PC-3 (cell line): Measurements from ENCODE around the gene EMID1. TPM values are rescaled to one million over a fixed set of nuclear protein-coding genes. Genes with fewer than 3 reads are reported as not detected.
A peak's percentile ranks its signal among the peaks of the same experiment; 100 is the strongest.

Source experiments
- ATAC-seq: fragments of 200-7000 bp; cut with Tn5 transposase; 2 replicates; pipeline ENCODE4 v1.9.1; 2020; ENCODE audit warnings: mild to moderate bottlenecking, moderate library complexity
- Bru-seq: library from RNA; stranded (reverse); fragments of 400-500 nt; gene quantifications from one replicate; lab custom pipeline; 2021; lab: Mats Ljungman, UMichigan
- BruChase-seq, 2 experiments: library from RNA; stranded (reverse); fragments of 400-500 nt; gene quantifications; one replicate each; lab custom pipeline; 2021; lab: Mats Ljungman, UMichigan
- BruUV-seq: library from RNA; stranded (reverse); fragments of 400-500 nt; replicated peaks from 2 replicates; lab custom pipeline; 2021; lab: Mats Ljungman, UMichigan
- CTCF ChIA-PET: fragments of 300-600 bp; sonication (Branson Sonifier 250); formaldehyde crosslinking; loops from one replicate; lab custom pipeline; 2022; ENCODE audit warnings: antibody characterized with exemption; lab: Charles Lee
- POLR2A ChIA-PET: fragments of 300-600 bp; sonication (Branson Sonifier 250); formaldehyde crosslinking; loops from one replicate; lab custom pipeline; 2022; ENCODE audit warnings: antibody characterized with exemption; ENCODE audit not compliant: unreplicated experiment; lab: Charles Lee
- DNase-seq: peaks from one replicate; pipeline ENCODE4 v3.0.0-alpha.2; 2015
- H2AFZ ChIP-seq: fragments of 300-600 bp; sonication (generic); 2 replicates; pipeline ENCODE4 v1.6.0; 2016; ENCODE audit warnings: antibody characterized with exemption, low read length
- H3F3A ChIP-seq: fragments of 300-600 bp; sonication (generic); one replicate; pipeline ENCODE4 v1.6.0; 2017; ENCODE audit warnings: antibody characterized with exemption, low read length, control low read depth, mild to moderate bottlenecking; ENCODE audit not compliant: unreplicated experiment
- H3K27ac ChIP-seq: fragments of 300-600 bp; sonication (generic); 2 replicates; pipeline ENCODE4 v1.5.1; 2016; ENCODE audit warnings: mild to moderate bottlenecking, low read length
- H3K27me3 ChIP-seq: fragments of 300-600 bp; sonication (generic); 2 replicates; pipeline ENCODE4 v1.6.1; 2016; ENCODE audit warnings: low read length, mixed read lengths
- H3K36me3 ChIP-seq: fragments of 300-600 bp; sonication (generic); 2 replicates; pipeline ENCODE4 v1.6.1; 2016; ENCODE audit warnings: low read depth, mixed run types, low read length, mixed read lengths
- H3K4me1 ChIP-seq: fragments of 300-600 bp; sonication (generic); 2 replicates; pipeline ENCODE4 v1.5.1; 2016; ENCODE audit warnings: low read length; ENCODE audit not compliant: insufficient read depth
- H3K4me2 ChIP-seq: fragments of 300-600 bp; sonication (generic); 2 replicates; pipeline ENCODE4 v1.6.0; 2016; ENCODE audit warnings: low read length
- H3K4me3 ChIP-seq: fragments of 300-600 bp; sonication (generic); 2 replicates; pipeline ENCODE4 v1.5.1; 2016; ENCODE audit warnings: mild to moderate bottlenecking, low read length, mixed read lengths
- H3K79me2 ChIP-seq: fragments of 300-600 bp; sonication (generic); 2 replicates; pipeline ENCODE4 v1.6.1; 2017; ENCODE audit warnings: low read length, mixed read lengths
- H3K9ac ChIP-seq: fragments of 300-600 bp; sonication (generic); 2 replicates; pipeline ENCODE4 v1.6.0; 2016; ENCODE audit warnings: mild to moderate bottlenecking, low read length
- H3K9me2 ChIP-seq: fragments of 300-600 bp; sonication (generic); replicated peaks from 2 replicates; pipeline ENCODE4 v1.6.1; 2016; ENCODE audit warnings: mixed run types, low read length, mixed read lengths
- H3K9me3 ChIP-seq: fragments of 300-600 bp; sonication (generic); 2 replicates; pipeline ENCODE4 v1.6.1; 2016; ENCODE audit warnings: low read length, mixed read lengths
- H4K20me1 ChIP-seq: fragments of 300-600 bp; sonication (generic); 2 replicates; pipeline ENCODE4 v1.6.1; 2016; ENCODE audit warnings: low read length, mixed read lengths
- EZH2 ChIP-seq: fragments of 300-600 bp; sonication (generic); IDR thresholded peaks from one replicate; pipeline ENCODE4 v1.6.1; 2017; ENCODE audit warnings: antibody characterized with exemption, mild to moderate bottlenecking, low read length; ENCODE audit not compliant: unreplicated experiment
- EZH2phosphoT487 ChIP-seq: fragments of 300-600 bp; sonication (generic); IDR thresholded peaks from 2 replicates; pipeline ENCODE4 v1.6.1; 2018; ENCODE audit warnings: mild to moderate bottlenecking, antibody characterized with exemption, low read length, borderline replicate concordance
- intact Hi-C: fragments of 100-400 bp; cut with micrococcal nuclease; formaldehyde crosslinking; loops from 2 replicates; pipeline ENCODE4 v1.9.0; 2023
- long read RNA-seq: library from polyadenylated mRNA; unstranded; transcript quantifications from one replicate; pipeline ENCODE4 v2.0.0, GENCODE V29; 2021; ENCODE audit not compliant: unreplicated experiment
- total RNA-seq: library from RNA; depleted of rRNA; stranded (reverse); fragments of >200 nt; gene quantifications from 2 replicates; pipeline ENCODE4 v1.2.3, GENCODE V29; 2014; rRNA removed
- TF ChIP-seq, protein P1 (sequence below): fragments of 300-600 bp; sonication (generic); conservative IDR thresholded peaks from 2 replicates; pipeline ENCODE4 v1.5.1; 2017; ENCODE audit warnings: antibody characterized with exemption, low read depth, mild to moderate bottlenecking, low read length

Gene EMID1
- 1.2 and 1.3 TPM in 2 replicates for total RNA-seq
- percentile 16 among the genes with signal in this experiment for Bru-seq, nascent RNA
- percentile 8 among the genes with signal in this experiment for BruChase-seq, experiment 1, labeled RNA remaining after a 6-hour chase
- BruChase-seq, experiment 2, labeled RNA remaining after a 2-hour chase = percentile 13 among the genes with signal in this experiment
- long read RNA-seq, partial matches to known transcripts = 0 of 1 reads
- long read RNA-seq, other reads (novel, unspliced or antisense) = 0 of 1 reads

DNA sequence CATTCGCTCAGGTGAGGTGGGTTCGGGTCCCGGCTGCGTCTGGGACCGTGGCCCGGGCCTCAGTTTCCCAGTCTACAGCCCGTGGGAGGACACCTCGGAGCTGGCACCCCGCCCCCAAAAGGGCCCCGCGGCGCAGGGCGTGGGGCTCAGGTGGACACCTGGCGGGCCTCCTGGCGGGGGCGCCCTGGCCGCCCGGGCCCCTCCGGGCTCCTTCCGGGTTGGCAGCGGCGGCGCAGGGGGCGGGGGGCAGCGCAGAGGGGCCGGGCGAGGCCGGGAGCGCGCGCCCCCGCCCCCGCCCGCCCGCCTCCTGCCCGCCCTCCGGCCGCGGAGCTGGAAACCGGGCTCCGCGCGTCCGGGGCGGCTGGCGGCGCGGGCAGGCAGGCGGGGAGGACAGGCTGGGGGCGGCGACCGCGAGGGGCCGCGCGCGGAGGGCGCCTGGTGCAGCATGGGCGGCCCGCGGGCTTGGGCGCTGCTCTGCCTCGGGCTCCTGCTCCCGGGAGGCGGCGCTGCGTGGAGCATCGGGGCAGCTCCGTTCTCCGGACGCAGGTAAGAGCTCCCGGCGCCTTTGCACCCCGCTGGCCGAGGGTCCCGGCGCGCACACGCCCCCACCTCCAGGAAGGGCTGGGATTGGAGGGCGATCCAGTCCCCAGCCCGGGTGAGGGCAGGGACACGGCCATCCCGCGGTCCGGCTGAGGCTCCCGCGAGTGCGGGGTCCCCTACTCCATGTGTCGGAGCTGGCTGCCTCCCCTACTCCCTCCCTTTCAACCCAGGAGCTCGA is at the start of gene EMID1:
TSS of gene EMID1 (plus strand) at position 303 of the 778 bp plus-strand sequence. CDS start at position 446, 143 bp downstream.
- TF ChIP-seq EZH2 (no peak), EZH2phosphoT487 (no peak)
- TF ChIP-seq, protein P1, sequence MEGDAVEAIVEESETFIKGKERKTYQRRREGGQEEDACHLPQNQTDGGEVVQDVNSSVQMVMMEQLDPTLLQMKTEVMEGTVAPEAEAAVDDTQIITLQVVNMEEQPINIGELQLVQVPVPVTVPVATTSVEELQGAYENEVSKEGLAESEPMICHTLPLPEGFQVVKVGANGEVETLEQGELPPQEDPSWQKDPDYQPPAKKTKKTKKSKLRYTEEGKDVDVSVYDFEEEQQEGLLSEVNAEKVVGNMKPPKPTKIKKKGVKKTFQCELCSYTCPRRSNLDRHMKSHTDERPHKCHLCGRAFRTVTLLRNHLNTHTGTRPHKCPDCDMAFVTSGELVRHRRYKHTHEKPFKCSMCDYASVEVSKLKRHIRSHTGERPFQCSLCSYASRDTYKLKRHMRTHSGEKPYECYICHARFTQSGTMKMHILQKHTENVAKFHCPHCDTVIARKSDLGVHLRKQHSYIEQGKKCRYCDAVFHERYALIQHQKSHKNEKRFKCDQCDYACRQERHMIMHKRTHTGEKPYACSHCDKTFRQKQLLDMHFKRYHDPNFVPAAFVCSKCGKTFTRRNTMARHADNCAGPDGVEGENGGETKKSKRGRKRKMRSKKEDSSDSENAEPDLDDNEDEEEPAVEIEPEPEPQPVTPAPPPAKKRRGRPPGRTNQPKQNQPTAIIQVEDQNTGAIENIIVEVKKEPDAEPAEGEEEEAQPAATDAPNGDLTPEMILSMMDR = no peak
- Histone ChIP-seq H3K36me3 (no peaks in the 10 kb centered on the region), H3K4me3 (peak within 1 kb of the TSS; percentile 62), H3K9me3 (no peaks in the 10 kb centered on the region), H3K9ac (no peak within 1 kb of the TSS), H3K4me2 (peak within 1 kb of the TSS; percentile 70), H3F3A (no peaks in the 10 kb centered on the region), H3K9me2 (no peaks in the 10 kb centered on the region), H3K79me2 (no peaks in the 10 kb centered on the region), H3K27ac (no peak within 1 kb of the TSS), H4K20me1 (no peaks in the 10 kb centered on the region), H3K4me1 (no peaks in the 10 kb centered on the region), H3K27me3 (no peaks in the 10 kb centered on the region), H2AFZ (peak within 1 kb of the TSS; percentile 63; the same call in 1 of the 2 replicates)
- intact Hi-C loops = no loop called here
- ChIA-PET CTCF (interaction anchor here (0.6 kb wide), 1 partner anchor 39 kb away, joined by 3 read pairs; no protein-coding TSS in a partner anchor), POLR2A (no interaction called here)
- no TSS peak for BruUV-seq
- DNase-seq (peak; percentile 12), ATAC-seq (peak; percentile 59)

DNA sequence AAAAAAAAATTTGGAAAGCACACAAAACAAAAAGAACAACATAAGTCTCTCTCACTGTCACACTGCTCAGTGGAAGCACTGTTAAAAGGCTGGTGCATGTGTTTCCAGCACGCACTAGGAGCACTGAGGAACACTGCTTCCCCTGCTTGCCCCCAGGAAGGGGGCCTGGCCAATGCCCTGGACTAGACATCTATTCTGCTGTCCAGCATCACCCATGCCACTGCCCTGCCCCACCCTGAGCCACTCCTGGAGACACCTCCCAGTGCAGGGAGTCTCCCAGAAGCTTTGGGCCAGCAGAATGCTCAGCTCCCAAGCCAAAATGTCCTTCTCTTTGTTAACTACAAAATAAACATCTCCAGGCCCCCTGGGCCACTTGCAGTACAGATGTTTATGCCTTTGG is 49.7 kb upstream of the EMID1 start:
- H2AFZ ChIP-seq = no peak overlapping the region
- ChIA-PET POLR2A (no interaction called here), CTCF (no interaction called here)
- DNase-seq (no peak), ATAC-seq (no peak)
- TF ChIP-seq EZH2 (no peak), EZH2phosphoT487 (no peak)
- TF ChIP-seq, protein P1 = no peak
- BruUV-seq = no TSS peak
- no peak overlapping the region for H3K9ac ChIP-seq
- peaks cover 4% of the 10 kb centered on the region; the same call in 1 of the 2 replicates for H3K4me1 ChIP-seq
- no peaks in the 10 kb centered on the region for H3K9me2 ChIP-seq
- H3K4me3 ChIP-seq = no peak overlapping the region
- H3F3A ChIP-seq = no peaks in the 10 kb centered on the region
- H3K27me3 ChIP-seq = no peaks in the 10 kb centered on the region
- no peaks in the 10 kb centered on the region for H3K79me2 ChIP-seq
- no peaks in the 10 kb centered on the region for H4K20me1 ChIP-seq
- intact Hi-C loops = loop anchor here (10.0 kb wide), 2 partner anchors 81 to 111 kb away; partner anchors contain the start of gene KREMEN1
- H3K27ac ChIP-seq = no peak overlapping the region
- no peaks in the 10 kb centered on the region for H3K9me3 ChIP-seq
- no peak overlapping the region for H3K4me2 ChIP-seq
- H3K36me3 ChIP-seq = no peaks in the 10 kb centered on the region
